GM19099 (cell line): ENCODE results near the gene PBRM1.

ENCODE experiments used
- POLR2A ChIP-seq: IDR thresholded peaks from 3 replicates; pipeline ENCODE4 v1.6.1; 2011; ENCODE audit warnings: low read depth; ENCODE audit not compliant: insufficient read length; ENCODE audit errors: extremely low read depth

The PBRM1 gene

DNA sequence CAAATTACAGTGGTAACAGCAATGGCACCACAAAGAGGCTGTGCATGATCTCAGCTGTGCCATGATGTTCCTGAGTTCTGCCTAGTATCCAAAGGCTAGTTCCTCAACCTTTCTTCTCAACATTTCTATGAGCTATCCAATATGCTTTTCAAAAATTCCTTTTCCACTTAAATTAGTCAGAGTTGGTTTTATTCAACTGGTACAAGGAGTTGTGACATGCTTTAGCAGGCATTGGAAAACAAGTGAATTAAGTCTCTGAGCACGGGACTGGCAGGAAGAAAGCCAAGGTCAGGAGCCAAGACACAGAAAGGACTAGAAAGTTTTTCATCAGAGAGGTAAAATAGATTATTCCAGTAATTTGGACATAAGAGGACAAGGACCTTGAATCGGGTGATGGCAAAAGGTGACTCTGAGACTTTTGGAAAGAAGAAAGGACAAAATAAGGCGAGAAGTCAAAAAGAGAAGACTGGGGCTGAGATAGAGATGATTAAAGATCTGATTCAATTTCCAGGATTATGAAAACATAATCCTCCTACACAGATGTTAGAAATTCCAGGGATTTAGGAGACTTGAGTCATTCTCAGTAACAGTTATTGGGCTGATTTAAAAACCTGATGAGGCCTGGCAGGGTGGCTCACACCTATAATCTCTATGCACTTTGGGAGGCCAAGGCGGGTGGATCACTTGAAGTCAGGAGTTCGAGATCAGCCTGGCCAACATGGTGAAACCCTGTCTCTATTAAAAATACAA, 36.1 kb downstream of the PBRM1 start:
- no peak for TF ChIP-seq POLR2A

DNA sequence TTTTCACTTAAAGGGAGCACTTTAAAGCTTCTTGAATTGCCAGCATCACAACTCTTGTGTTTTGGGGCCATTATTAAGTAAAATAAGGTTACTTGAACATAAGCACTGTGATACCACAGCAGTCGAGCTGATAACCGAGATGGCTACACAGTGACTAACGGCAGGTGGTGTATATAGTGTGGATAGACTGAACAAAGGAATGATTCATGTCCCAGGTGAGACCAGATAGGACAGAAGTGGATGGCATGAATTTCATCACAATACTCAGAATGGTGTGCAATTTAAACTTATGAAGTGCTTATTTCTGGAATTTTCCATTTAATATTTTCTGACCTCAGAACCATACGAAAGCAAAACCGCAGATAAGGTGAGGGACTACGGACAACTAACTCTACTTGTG, 40.2 kb downstream of the PBRM1 start:
- no peak for TF ChIP-seq POLR2A

DNA sequence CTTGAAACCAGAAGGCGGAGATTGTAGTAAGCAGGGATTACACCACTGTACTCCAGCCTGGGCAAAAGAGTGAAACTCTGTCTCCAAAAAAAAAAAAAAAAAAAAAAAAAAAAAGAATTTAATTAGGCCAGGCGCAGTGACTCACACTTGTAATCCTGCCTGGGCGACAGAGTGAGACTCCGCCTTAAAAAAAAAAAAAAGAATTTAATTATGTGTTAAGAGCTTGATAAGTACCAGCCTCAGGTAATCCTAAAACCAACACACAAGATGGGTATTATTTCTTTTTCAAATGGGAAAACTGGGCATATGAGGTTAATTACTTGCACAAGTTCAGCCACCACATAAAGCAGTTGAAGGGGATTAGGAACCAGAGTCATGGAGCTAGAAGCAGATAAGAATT, 49.0 kb downstream of the PBRM1 start:
- TF ChIP-seq POLR2A, result no peak

DNA sequence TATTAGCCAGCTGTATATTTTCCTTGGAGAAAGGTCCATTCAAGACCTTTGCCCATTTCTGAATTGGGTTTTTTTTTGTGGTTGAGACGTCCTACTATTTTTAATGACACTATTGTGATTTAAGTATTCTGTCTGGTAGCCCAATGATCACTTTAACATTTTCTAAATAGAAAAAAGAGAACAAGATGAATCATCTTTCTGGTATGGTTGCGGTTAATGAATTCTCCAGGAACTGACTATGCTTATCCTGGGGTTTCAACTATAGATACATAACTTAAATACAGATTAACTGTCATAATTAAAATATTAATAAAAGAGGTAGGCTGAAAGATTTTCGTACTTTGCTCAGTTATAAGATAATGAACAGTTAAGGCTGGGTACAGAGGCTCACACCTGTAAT, 51.9 kb downstream of the PBRM1 start:
- no peak for TF ChIP-seq POLR2A

DNA sequence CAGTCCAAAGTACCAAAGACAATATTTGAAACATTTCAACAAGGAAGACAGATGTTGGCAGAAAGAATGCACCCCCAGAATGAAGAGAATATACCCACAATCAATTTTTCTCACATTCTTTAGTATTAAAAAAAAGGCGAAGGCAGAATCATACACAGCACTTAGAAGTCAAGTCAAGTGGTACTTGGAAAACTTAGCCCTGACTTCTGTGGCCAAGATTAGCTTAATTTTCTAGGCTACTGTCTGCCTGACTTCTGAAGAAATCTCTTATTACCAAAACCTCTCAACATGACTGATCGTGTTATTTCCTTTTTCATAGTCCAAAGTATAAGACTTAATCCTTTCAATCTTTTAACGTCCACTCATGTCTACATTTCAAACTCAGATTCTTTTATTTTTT, 60.7 kb downstream of the PBRM1 start:
- TF ChIP-seq POLR2A, result no peak

DNA sequence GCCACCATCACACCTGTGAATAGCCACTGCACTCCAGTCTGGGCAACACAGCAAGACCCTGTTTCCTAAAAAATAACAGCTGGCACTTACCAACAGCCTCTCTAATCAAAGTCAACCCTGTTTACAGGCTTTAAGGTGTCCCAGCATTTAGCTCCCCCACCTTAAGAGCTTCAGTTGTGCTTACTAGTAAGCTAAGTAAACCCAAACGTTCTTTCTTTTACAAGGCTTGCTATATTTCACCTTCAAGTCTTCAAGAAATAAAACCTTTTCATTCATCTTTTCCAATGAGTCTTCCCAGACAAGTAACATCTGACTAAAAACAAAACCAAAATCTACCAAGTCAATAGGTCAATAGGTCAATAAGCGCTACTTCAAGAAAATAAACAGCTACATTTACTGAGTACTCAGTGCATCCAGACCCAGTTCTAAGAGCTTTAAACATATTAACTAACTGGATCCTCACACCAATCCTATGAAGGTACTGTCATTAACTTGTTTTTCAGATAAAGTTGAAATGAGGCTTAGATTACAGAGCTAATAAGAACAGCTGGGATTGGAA, 62.4 kb downstream of the PBRM1 start:
- no peak for TF ChIP-seq POLR2A

DNA sequence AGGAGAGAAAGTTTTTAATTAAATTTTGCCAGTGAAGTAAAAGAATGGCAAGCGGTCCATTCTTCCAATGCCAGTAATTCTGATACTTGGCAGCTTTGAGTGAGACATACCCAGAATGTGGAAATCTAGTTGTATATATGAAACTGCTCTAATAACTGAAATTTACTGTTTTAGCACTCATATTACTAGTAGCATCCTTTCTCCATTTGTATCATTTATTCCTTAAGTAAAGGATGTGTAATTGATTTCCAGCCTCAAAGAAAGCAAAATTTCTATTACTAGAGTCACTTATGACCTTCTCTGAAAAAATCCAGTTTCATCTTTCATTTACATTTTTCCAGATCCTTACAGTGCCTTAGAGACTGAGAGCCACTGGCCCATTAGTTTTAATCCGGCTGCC, 65.1 kb downstream of the PBRM1 start:
- no peak for TF ChIP-seq POLR2A

DNA sequence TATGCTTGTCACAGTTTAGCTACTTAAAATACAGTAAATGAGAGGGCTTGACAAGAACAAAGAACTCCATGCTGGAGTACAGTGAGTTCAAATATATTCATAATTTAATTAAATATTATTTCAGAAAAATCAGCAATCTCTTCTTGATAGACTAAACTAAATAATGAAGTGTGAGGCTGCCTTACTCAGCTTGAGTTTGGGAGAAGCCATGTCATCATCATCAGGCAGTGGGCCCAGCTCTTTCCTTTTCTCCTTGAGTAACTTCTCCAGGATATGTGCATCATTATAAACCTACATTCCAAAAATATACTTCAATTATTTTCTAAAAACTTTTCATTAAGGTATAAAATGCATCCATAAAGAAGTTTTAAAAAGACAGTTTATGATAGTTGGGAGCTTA, 70.5 kb downstream of the PBRM1 start:
- no peak for TF ChIP-seq POLR2A

DNA sequence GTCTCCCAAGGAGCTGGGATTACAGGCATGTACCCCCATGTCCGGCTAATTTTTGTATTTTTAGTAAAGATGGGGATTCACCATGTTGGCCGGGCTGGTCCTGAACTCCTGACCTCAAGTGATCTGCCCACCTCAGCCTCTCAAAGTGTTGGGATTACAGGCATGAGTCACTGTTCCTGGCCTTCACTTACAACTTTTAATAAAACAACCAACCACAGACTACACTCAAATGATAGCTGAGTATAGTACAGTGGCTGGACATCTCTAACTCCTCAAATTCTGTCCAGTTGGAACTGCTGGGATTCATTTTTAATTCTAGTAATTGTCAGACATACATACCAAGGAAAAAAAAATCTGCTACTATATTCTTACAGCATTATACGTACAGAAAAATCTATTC, 71.0 kb downstream of the PBRM1 start:
- no peak for TF ChIP-seq POLR2A

DNA sequence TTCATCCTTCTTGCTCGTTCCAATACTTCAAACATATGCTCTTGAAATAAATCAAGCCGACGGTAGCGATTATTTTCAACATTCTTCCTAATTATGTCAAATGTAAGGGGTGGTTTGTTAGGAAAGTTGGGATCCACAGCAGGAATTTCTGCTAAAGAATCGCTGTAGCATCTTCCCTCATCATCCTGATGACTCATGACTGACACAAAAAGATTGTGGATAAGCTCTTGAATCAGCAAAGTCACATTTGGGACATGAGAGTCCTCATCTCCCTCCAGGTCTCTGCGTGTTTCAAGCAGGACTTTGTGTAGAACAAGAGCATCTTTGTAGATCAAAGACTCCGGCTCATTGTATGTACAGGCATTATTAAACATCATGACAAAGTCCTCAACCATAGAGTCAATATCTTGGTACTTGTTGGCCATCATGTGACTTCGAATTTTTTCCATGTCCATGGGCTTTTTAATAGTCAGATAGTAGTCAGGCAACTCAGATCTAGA, 76.3 kb downstream of the PBRM1 start:
- TF ChIP-seq POLR2A, result no peak

DNA sequence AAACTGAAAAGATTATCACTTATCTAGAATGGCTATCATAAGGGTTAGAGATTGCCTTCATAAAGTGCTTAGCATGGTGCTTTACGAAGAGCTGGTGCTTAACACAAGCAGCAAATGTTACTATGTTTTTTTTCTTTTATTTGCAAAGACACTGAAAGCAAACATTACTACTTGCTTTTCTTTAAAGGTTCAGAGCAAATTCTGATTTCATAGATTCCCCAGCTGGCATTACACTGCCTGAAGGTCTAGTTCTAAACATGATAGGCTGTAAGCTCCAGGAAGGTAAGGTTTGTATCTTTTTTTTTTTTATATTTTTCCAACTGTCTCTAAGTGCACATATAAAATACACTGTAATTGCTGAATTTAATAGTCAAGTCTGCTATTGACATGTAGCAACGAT, 77.4 kb downstream of the PBRM1 start:
- TF ChIP-seq POLR2A, result no peak

DNA sequence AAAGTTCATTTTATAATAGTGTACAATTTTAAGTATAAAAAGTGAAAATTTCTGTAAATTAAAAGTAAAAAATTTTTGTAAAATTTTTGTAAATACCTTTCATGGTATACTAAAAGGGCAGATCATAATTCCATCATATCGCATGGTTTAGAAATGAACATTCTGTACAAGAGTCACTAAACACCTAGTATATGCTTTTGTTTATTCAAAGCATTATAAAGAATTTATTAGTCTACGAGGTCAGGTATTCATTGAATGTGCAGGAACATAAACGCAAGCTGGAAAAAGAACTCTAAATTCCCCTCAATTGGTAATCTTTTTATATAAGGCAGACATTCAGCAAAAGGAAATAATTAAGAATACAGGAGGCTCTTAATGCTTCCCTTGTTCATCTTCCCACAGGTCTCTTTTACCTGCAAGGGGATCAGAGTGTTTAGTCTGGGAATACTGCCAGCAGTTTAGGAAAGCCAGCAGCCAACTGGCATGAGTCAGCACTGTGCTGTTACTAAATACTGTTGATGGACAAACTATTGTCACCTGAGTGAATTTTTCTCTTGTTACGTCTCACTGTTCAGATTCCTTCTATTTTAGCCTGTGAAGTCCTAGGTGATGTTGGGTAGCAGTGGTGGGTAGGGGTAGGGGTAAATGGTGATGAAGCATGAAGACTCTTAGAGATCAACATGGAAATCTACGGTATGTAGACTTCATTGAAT, 79.2 kb downstream of the PBRM1 start:
- no peak for TF ChIP-seq POLR2A

DNA sequence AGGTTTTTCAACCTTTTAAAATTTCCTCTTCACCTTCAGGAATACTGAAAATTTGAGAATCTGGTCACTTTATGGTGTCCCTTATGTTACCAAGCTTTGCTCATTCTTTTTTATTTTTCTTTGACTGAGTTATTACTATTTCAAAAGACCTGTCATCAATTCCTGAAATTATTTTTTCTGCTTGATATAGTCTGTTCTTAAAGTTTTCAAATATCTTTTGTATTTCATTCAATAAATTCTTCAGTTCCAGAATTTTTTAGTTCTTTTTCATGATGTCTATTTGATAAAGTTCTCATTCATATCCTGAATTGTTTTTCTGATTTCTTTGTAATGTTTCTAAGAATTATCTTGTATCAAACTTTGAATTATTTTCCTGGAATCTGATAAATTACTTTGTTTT, 85.5 kb downstream of the PBRM1 start:
- TF ChIP-seq POLR2A, result no peak

DNA sequence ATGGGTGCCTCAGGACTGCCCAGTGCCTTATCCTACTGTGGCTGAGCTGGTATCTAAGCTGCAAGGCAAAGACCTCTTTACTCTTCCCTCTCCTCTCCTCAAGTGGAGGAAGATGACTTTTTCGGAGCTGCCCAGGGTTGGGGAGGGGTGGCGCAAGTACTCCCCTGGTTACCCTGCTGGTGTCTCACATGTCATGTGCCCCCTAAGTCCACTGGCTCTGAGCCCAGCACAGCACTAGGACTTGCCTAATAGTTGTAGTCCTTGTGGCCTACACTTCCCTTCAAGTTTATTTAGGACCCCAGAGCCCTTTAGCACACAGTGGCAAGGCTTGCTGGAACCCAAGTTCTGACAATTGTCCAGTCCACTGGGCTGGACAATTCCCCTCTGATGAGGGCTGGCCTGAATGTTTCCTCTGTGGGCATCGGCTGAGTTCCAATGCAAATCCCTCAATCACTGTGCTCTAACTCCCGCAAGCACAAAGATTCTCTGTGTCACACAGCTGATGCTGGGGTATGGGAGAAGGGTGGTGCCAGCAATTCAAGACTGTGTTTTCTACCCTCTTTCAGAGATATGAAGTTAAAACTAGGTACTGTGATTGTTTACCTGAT, 89.0 kb downstream of the PBRM1 start:
- TF ChIP-seq POLR2A, result no peak

DNA sequence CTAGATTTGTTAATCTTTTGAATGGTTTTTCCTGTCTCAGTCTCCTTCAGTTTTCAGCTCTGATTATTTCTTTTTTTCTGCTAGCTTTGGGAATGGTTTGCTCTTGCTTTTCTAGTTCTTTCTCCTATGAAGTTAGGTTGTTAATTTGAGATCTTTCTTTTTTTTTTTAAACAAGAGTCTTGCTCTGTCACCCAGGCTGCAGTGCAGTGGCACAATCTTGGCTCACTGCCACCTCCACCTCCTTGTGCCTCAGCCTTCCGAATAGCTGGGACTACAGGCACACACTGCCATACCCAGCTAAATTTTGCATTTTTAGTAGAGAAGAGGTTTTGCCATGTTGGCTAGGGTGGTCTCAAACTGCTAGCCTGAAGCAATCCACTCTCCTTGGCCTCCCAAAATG, 92.6 kb downstream of the PBRM1 start:
- no peak for TF ChIP-seq POLR2A

DNA sequence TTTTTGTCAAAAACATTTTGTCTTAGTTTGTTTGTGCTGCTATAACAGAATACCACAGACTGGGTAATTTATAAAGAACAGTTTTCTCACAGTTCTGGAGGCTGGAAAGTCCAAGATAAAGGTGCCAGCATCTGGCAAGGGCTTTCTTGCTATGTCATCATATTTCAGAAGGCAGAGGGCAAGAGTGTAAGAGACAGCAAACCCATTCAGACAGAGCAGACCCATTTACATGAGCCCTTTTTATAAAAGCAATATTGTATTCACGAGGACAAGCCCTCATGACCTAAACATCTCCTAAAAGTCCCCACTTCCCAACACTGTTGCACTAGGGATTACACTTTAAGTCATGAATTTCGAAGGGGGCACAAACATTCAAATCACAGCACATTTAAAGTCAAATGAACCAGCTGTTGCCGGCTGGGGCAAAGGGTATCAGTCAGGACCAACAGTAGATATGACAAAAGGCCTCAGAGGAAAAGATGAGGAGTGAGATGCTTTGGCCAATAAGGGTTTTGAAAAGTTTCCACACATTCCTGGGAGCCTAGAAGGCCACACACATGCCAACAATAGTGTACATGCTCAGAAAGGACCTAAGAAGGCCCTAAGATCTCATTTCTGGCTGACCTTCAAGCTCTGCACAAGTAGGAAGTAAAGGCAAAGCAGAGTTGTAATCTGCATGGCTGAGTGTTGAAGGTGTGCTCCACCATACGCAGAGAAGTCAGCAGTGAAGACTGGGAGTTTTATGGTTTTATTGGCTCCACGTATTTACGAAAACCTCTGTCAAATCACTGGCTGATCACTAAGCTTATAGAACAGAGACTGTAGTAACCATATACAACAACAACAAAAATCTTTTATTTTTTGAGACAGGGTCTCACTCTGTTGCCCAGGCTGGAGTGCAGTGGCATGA, 111.4 kb downstream of the PBRM1 start:
- no peak for TF ChIP-seq POLR2A
